ENCODE data around the gene MMP19.

MMP19 gene

GRCh38 chr12:55812088-55812487 lies 30.6 kb downstream of the MMP19 start:
- no peak for DNase-seq

DNA sequence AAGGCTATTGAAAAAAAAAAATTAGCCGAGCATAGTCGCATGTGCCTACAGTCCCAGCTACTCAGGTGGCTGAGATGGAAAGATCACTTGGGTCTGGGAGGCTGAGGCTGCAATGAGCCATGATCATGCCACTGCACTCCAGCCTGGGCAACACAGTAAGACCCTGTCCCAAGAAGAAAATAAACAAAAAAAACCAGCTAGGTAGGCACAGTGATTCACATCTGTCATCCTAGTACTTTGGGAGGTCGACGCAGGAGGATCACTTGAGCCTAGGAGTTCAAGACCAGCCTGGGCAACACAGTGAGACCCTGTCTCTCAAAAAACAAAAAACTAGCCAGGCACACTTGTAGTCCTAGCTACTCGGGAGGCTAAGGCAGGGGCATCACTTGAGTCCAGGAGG lies 33.5 kb downstream of the MMP19 start:
- DNase-seq: no peak

GRCh38 chr12:55806982-55807381 lies 35.8 kb downstream of the MMP19 start:
- DNase-seq: no peak

DNA sequence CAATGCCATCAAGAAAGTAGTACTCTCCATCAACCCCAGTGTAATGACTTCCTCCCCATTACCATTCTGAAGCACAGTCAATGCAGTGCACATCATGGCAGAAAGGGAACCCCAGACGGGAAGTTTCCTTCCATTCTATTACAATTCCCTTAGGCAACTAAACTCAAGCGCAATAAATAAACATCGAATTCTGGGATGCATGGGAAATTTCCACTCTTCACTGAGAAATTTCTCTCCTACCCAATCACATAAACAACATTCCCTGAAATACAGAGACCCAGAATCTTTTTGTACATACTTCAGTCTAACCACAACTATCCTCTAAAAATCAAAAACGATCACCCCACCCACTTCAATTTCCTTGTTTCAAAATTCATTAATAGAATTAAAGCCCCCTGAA lies 45.2 kb downstream of the MMP19 start:
- no peak for DNase-seq

DNA sequence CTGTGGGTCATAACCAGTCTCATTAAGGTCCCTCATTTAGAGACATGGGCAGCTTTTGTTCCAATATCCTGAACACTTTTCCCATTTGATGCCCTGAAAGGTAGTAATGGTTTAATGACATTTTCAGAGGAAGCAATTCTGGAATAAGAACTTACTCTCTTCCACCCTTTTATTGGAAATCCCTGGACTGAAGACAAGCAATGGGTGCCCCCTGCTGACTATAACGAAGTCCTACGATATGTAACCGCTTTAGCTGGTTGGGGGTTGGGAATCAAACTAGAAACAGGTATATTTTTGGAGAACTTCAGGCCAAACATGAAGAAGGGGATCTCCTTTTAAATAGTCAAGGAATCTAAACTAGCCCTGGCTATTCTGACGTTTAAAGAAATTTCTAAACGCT lies 45.7 kb downstream of the MMP19 start:
- DNase-seq: peak; percentile 30

- DNase-seq: no peak
Measured at GRCh38 chr12:55795950-55796349, 46.8 kb downstream of the MMP19 start.

DNA sequence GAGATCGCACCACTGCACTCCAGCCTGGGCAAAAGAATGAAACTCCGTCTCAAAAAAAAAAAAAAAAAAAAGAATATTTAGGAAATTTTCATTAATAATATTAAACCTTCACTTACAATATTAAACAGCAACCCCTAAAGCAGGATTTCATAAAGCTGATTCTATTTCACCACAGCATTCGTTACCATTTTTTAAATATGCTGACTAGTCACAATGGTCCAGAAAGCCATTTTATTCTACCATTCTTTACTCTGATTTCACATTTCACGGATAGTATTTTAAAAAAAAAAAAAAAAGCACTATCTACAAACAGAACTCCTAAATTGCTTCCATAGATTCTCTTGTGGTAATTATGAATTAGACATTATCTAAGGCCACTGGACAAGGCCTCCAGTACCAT lies 52.8 kb downstream of the MMP19 start:
- no peak for DNase-seq

DNA sequence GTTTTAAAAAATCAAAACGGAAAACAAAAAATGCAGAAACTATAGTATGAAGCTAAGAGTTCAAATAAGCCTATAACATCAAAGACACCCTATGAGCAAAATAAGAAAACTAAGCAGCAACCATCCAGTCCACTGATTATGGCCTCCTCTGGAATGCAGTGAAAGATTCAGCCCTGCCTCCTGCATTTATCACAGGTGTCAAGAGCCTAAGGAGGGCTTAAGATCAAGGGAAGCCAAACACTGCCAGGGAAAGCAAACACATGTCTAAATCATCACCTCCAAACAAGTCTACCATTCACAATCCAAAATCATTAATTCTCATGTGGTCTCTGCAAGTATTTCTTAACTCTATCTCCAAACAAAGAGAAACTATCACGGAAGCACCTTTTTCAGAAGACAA lies 53.6 kb downstream of the MMP19 start:
- DNase-seq: no peak

- DNase-seq: no peak
Measured at GRCh38 chr12:55788546-55788945, 54.2 kb downstream of the MMP19 start.

Data from NCI-H2171 treated with DMSO at 0.1 percent for 48 hours (cell line).